ENCODE results near the gene ZP1. TPM values are rescaled to one million over a fixed set of nuclear protein-coding genes. Genes with fewer than 3 reads are reported as not detected.

Gene ZP1
- total RNA-seq, 1 experiment from 2014 or later = not detected

DNA sequence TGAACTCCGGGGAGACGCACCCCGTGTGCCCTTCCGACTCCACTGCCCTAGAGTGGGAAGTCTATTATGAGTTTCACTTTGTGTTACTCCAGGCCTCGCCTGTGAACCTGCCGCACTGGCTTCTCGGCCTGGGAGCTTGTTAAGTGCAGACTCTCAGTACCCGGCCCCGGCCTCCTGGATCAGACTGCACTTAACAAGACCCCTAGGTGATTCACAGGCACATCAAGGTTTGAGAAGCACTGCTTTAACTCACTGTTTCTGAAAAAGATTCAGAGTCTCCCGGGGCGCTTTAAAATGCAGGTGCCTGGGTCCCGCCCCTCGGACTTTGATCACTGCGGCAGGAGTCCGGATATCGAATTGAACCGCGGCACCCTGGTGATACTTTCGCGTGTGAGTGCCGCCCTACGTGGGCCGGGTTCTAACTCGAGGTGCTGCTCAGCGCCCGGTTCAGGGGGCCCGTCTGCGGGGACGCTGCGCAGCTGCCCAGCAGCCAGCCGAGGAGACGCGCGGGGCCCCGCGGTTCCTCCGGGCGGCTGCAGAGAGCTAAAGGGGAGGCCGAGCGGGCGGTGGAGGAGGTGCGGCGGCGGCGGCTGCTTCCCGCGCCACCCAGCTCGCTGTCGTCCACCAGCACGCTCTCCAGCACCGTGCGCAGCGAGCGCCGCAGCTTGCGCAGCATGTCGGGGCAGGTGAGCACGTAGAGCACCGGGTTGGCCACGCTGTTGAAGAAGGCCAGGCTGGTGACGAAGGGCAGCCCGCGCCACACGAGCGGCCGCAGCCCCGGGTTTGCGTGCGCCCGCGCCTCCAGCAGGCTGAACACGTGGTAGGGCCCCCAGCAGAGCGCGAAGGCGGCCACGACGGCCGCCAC is 15.0 kb upstream of the ZP1 start:
- peak overlapping the region; percentile 67 for H3K4me3 Mint-ChIP-seq (ENCODE audit: unreplicated experiment)
- peak overlapping the region; percentile 57 for H3K4me3 ChIP-seq (ENCODE audit: low read depth, low read length)

DNA sequence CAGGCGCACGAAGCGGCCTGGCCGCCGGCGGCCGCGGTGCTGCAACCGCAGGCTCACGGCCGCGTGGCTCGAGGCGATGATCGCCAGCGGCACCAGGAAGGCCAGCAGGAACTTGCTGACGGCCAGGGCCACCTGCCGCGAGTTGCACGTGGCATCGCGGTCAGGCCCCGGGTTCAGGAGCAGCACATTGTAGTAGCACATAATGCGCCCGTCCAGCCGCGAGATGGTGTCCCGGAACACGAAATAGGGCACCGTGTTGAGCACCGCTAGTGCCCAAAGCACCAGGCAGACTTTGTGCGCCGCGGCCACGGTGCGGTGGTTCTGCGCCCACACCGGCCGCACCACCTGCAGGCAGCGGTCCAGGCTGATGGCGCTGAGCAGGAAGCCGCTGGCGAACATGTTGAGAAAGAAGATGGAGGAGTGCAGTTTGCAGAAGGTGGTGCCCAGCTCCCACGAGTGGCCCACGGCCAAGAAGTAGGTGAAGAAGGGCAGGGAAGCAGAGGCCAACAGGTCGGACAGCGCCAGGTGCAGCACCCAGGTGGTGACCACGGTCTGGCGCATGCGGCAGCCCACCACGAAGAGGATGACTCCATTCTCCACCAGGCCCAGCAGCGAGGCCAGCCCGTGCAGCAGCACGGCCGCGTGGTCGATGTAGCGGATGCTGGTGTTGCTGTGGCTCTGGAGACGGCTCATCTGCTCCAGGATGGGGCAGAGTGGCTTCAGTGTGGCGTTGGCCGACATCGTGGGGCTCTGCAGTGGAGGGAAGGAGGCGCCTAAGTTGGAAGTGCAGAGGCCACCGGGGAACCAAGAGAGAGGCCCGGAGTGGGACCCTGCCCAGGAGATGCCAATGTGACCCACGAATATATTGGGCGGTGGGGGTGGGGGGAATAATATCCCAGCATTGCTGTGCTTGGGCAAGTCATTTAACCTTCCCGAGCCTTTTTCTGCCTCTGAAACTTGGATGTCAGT is 14.1 kb upstream of the ZP1 start:
- BruUV-seq (replicated peaks) = TSS peak; percentile 10
- H3K36me3 Mint-ChIP-seq (ENCODE audit: insufficient read depth, unreplicated experiment) = peaks cover 28% of the 10 kb centered on the region
- peaks cover 9% of the 10 kb centered on the region for H3K4me1 Mint-ChIP-seq (ENCODE audit: low read depth, unreplicated experiment)
- intact Hi-C loops (cut with micrococcal nuclease; ENCODE audit: unreplicated experiment) = loop anchor here (1.0 kb wide), 1 partner anchor 10 kb away; no protein-coding TSS in a partner anchor
- peak overlapping the region; percentile 67 for H3K4me3 Mint-ChIP-seq (ENCODE audit: unreplicated experiment)
- ChIA-PET POLR2A (interaction anchor here (0.7 to 0.9 kb wide), 2 partner anchors 37 to 61 kb away, joined by 3 to 4 read pairs; partner anchors contain the start of gene TMEM109), CTCF (interaction anchor here (0.6 to 1.8 kb wide), 4 partner anchors 9 to 78 kb away, joined by 3 to 16 read pairs (median 4); no protein-coding TSS in a partner anchor)
- no peaks in the 10 kb centered on the region for H3K9me3 Mint-ChIP-seq (ENCODE audit: unreplicated experiment)
- H3K4me1 ChIP-seq = peaks cover 20% of the 10 kb centered on the region
- TF ChIP-seq, protein P1, sequence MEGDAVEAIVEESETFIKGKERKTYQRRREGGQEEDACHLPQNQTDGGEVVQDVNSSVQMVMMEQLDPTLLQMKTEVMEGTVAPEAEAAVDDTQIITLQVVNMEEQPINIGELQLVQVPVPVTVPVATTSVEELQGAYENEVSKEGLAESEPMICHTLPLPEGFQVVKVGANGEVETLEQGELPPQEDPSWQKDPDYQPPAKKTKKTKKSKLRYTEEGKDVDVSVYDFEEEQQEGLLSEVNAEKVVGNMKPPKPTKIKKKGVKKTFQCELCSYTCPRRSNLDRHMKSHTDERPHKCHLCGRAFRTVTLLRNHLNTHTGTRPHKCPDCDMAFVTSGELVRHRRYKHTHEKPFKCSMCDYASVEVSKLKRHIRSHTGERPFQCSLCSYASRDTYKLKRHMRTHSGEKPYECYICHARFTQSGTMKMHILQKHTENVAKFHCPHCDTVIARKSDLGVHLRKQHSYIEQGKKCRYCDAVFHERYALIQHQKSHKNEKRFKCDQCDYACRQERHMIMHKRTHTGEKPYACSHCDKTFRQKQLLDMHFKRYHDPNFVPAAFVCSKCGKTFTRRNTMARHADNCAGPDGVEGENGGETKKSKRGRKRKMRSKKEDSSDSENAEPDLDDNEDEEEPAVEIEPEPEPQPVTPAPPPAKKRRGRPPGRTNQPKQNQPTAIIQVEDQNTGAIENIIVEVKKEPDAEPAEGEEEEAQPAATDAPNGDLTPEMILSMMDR (IDR thresholded peaks at IDR 0.05; ENCODE audit: insufficient read depth in 1 of 2, low read depth in 1 of 2, low read length in 1 of 2, severe bottlenecking in 1 of 2, unreplicated experiment in 1 of 2) = no peak
- H3K9me3 ChIP-seq = no peaks in the 10 kb centered on the region
- H3K27me3 Mint-ChIP-seq (ENCODE audit: insufficient read depth, unreplicated experiment) = no peaks in the 10 kb centered on the region
- no peaks in the 10 kb centered on the region for H3K27me3 ChIP-seq (replicated peaks; ENCODE audit: control insufficient read depth, insufficient read depth, low read length)
- no peak overlapping the region for H3K27ac Mint-ChIP-seq (ENCODE audit: unreplicated experiment)
- H3K4me3 ChIP-seq (ENCODE audit: low read depth, low read length) = peak overlapping the region; percentile 57
- DNase-seq = no peak
- peaks cover 4% of the 10 kb centered on the region for H3K36me3 ChIP-seq (ENCODE audit: control insufficient read depth, insufficient read depth, low read length)

More for the DNA sequence above, 15.0 kb upstream of the ZP1 start:
- intact Hi-C loops (cut with micrococcal nuclease; ENCODE audit: unreplicated experiment) = loop anchor here (1.0 kb wide), 1 partner anchor 9 kb away; no protein-coding TSS in a partner anchor
- BruUV-seq (replicated peaks) = no TSS peak
- Mint-ChIP-seq H3K36me3 (ENCODE audit: insufficient read depth, unreplicated experiment) (peaks cover 36% of the 10 kb centered on the region), H3K9me3 (ENCODE audit: unreplicated experiment) (no peaks in the 10 kb centered on the region), H3K27ac (ENCODE audit: unreplicated experiment) (peak overlapping the region; percentile 33), H3K27me3 (ENCODE audit: insufficient read depth, unreplicated experiment) (no peaks in the 10 kb centered on the region), H3K4me1 (ENCODE audit: low read depth, unreplicated experiment) (peaks cover 9% of the 10 kb centered on the region)
- H3K4me1 ChIP-seq = peaks cover 20% of the 10 kb centered on the region
- peaks cover 4% of the 10 kb centered on the region for H3K36me3 ChIP-seq (ENCODE audit: control insufficient read depth, insufficient read depth, low read length)
- H3K27me3 ChIP-seq (replicated peaks; ENCODE audit: control insufficient read depth, insufficient read depth, low read length) = no peaks in the 10 kb centered on the region
- no peaks in the 10 kb centered on the region for H3K9me3 ChIP-seq
- peak; percentile 58 to 67 for DNase-seq
- ChIA-PET CTCF (interaction anchor here (0.6 to 1.8 kb wide), 6 partner anchors 8 to 77 kb away, joined by 3 to 16 read pairs (median 4); no protein-coding TSS in a partner anchor), POLR2A (interaction anchor here (0.9 kb wide), 1 partner anchor 62 kb away, joined by 3 read pairs; the partner anchor contains the start of gene TMEM109)
- TF ChIP-seq, protein P1 (IDR thresholded peaks at IDR 0.05; ENCODE audit: insufficient read depth in 1 of 2, low read depth in 1 of 2, low read length in 1 of 2, severe bottlenecking in 1 of 2, unreplicated experiment in 1 of 2) = no peak
